Naive B cell (primary cell): ENCODE data around the gene TNFRSF1A. TPM values are rescaled to one million over a fixed set of nuclear protein-coding genes. Genes with fewer than 3 reads are reported as not detected.

Source experiments
- ATAC-seq, 2 donors: fragments of 150-1000 bp; cut with Tn5 transposase; 2 replicates each; pipeline ENCODE4 v1.10.0; 2021; ENCODE audit warnings: low read depth in 2 of 2, mild to moderate bottlenecking in 2 of 2, moderate library complexity in 2 of 2
- DNase-seq: peaks from one replicate; pipeline ENCODE4 v3.0.0; 2022
- H3K27ac Mint-ChIP-seq, 6 donors: one replicate each; pipeline ENCODE4 v1.8.0; 2020 to 2022; ENCODE audit warnings: mild to moderate bottlenecking in 6 of 6, mixed read lengths in 6 of 6, moderate library complexity in 5 of 6, inconsistent platforms in 2 of 6
- H3K27me3 Mint-ChIP-seq, 3 donors: one replicate each; pipeline ENCODE4 v1.8.0; 2021 to 2022; ENCODE audit warnings: mixed read lengths in 3 of 3, mild to moderate bottlenecking in 1 of 3
- H3K36me3 Mint-ChIP-seq, 2 donors: one replicate each; pipeline ENCODE4 v1.8.0; 2020 to 2022; ENCODE audit warnings: mixed read lengths in 2 of 2, inconsistent platforms in 1 of 2, mild to moderate bottlenecking in 1 of 2
- H3K4me1 Mint-ChIP-seq, 3 donors: one replicate each; pipeline ENCODE4 v1.8.0; 2020 to 2022; ENCODE audit warnings: mixed read lengths in 3 of 3, inconsistent platforms in 1 of 3, mild to moderate bottlenecking in 1 of 3, moderate library complexity in 1 of 3
- H3K4me3 Mint-ChIP-seq, 8 donors: one replicate each; pipeline ENCODE4 v1.8.0; 2020 to 2022; ENCODE audit warnings: mild to moderate bottlenecking in 8 of 8, mixed read lengths in 8 of 8, moderate library complexity in 8 of 8, inconsistent platforms in 2 of 8
- H3K9me3 Mint-ChIP-seq, 7 donors: one replicate each; pipeline ENCODE4 v1.8.0; 2020 to 2022; ENCODE audit warnings: mixed read lengths in 7 of 7, mild to moderate bottlenecking in 5 of 7, inconsistent platforms in 2 of 7, moderate library complexity in 1 of 7
- polyA plus RNA-seq, 6 donors: library from polyadenylated mRNA; unstranded; fragments of 300-500 nt; fragmentation: Illumina TruSeq; gene quantifications; one replicate each; pipeline ENCODE4 v1.2.3, GENCODE V29; 2021; ENCODE audit warnings: low read depth in 6 of 6

TNFRSF1A gene
- polyA plus RNA-seq, 6 donors from 2014 or later, result 0.34 to 1.8 (median 1.0) TPM; not detected in 2

GRCh38 chr12:6327229-6328041, 14.4 kb downstream of the TNFRSF1A start:
- peaks cover 0 to 2% (median 0%) of the 10 kb centered on the region in 7 donors for H3K9me3 Mint-ChIP-seq
- ATAC-seq (no peak), DNase-seq (no peak)
- no peak overlapping the region for H3K27ac Mint-ChIP-seq
- peak overlapping the region in 2 of 8 donors; percentile 34 to 41 for H3K4me3 Mint-ChIP-seq
- peaks cover 52 to 72% (median 64%) of the 10 kb centered on the region in 3 donors for H3K27me3 Mint-ChIP-seq
- H3K4me1 Mint-ChIP-seq, result peaks cover 33 to 39% (median 37%) of the 10 kb centered on the region in 3 donors
- no peaks in the 10 kb centered on the region for H3K36me3 Mint-ChIP-seq

- H3K27me3 Mint-ChIP-seq, result peaks cover 58 to 76% (median 66%) of the 10 kb centered on the region in 3 donors
- H3K4me3 Mint-ChIP-seq, result peak overlapping the region in 1 of 8 donors; percentile 61
- peak overlapping the region in 1 of 6 donors; percentile 72 for H3K27ac Mint-ChIP-seq
- H3K4me1 Mint-ChIP-seq, result peaks cover 33 to 39% (median 39%) of the 10 kb centered on the region in 3 donors
- H3K9me3 Mint-ChIP-seq, result peaks cover 0 to 2% (median 0%) of the 10 kb centered on the region in 7 donors
- DNase-seq, result no peak
- no peaks in the 10 kb centered on the region for H3K36me3 Mint-ChIP-seq
- ATAC-seq, result no peak
These were observed 15.3 kb downstream of the TNFRSF1A start for GRCh38 chr12:6326316-6327228.

GRCh38 chr12:6324936-6325750, 16.7 kb downstream of the TNFRSF1A start:
- Mint-ChIP-seq H3K4me3 (peak overlapping the region in 1 of 8 donors; percentile 19), H3K36me3 (no peaks in the 10 kb centered on the region), H3K27me3 (peaks cover 57 to 76% (median 67%) of the 10 kb centered on the region in 3 donors), H3K27ac (no peak overlapping the region), H3K4me1 (peaks cover 23 to 27% (median 25%) of the 10 kb centered on the region in 3 donors), H3K9me3 (peaks cover 0 to 2% (median 0%) of the 10 kb centered on the region in 7 donors)
- DNase-seq (no peak), ATAC-seq (no peak)

- Mint-ChIP-seq H3K27me3 (peaks cover 60 to 86% (median 76%) of the 10 kb centered on the region in 3 donors), H3K4me1 (peaks cover 18 to 21% (median 19%) of the 10 kb centered on the region in 3 donors), H3K36me3 (no peaks in the 10 kb centered on the region), H3K4me3 (peak overlapping the region in 3 of 8 donors; percentile 60 to 86 (median 80)), H3K27ac (no peak overlapping the region), H3K9me3 (peaks cover 0 to 2% (median 0%) of the 10 kb centered on the region in 7 donors)
- no peak for DNase-seq
- no peak for ATAC-seq
These were observed 17.7 kb downstream of the TNFRSF1A start for GRCh38 chr12:6323995-6324711.

GRCh38 chr12:6323340-6323994, 18.4 kb downstream of the TNFRSF1A start:
- Mint-ChIP-seq H3K27me3 (peaks cover 67 to 93% (median 83%) of the 10 kb centered on the region in 3 donors), H3K4me3 (peak overlapping the region in 6 of 8 donors; percentile 42 to 80 (median 58)), H3K36me3 (no peaks in the 10 kb centered on the region), H3K4me1 (peaks cover 18 to 23% (median 19%) of the 10 kb centered on the region in 3 donors), H3K27ac (peak overlapping the region in 2 of 6 donors; percentile 2 to 44), H3K9me3 (peaks cover 0 to 2% (median 0%) of the 10 kb centered on the region in 7 donors)
- DNase-seq (no peak), ATAC-seq (peak; percentile 72 to 77)

GRCh38 chr12:6322969-6323339, 18.9 kb downstream of the TNFRSF1A start:
- Mint-ChIP-seq H3K27ac (peak overlapping the region in 1 of 6 donors; percentile 2), H3K9me3 (peaks cover 0 to 2% (median 0%) of the 10 kb centered on the region in 7 donors), H3K27me3 (peaks cover 71 to 94% (median 88%) of the 10 kb centered on the region in 3 donors), H3K4me1 (peaks cover 19 to 29% (median 22%) of the 10 kb centered on the region in 3 donors), H3K36me3 (no peaks in the 10 kb centered on the region), H3K4me3 (peak overlapping the region in 4 of 8 donors; percentile 28 to 79 (median 49))
- DNase-seq (no peak), ATAC-seq (peak in 1 of 2 donors; percentile 32)

- H3K27me3 Mint-ChIP-seq, result peaks cover 77 to 98% (median 94%) of the 10 kb centered on the region in 3 donors
These were observed 19.5 kb downstream of the TNFRSF1A start for GRCh38 chr12:6322352-6322751.

GRCh38 chr12:6321905-6322304, 20.0 kb downstream of the TNFRSF1A start:
- Mint-ChIP-seq H3K9me3 (peaks cover 0 to 2% (median 0%) of the 10 kb centered on the region in 7 donors), H3K36me3 (no peaks in the 10 kb centered on the region), H3K4me3 (no peak overlapping the region), H3K4me1 (peaks cover 19 to 34% (median 22%) of the 10 kb centered on the region in 3 donors), H3K27ac (no peak overlapping the region), H3K27me3 (peaks cover 78 to 99% (median 96%) of the 10 kb centered on the region in 3 donors)
- ATAC-seq (no peak), DNase-seq (no peak)

More at GRCh38 chr12:6322352-6322751, 19.5 kb downstream of the TNFRSF1A start:
- Mint-ChIP-seq H3K9me3 (peaks cover 0 to 2% (median 0%) of the 10 kb centered on the region in 7 donors), H3K36me3 (no peaks in the 10 kb centered on the region), H3K4me1 (peaks cover 19 to 34% (median 22%) of the 10 kb centered on the region in 3 donors), H3K4me3 (peak overlapping the region in 1 of 8 donors; percentile 6), H3K27ac (no peak overlapping the region)
- DNase-seq, result no peak
- ATAC-seq, result no peak

GRCh38 chr12:6319446-6319845, 22.4 kb downstream of the TNFRSF1A start:
- ATAC-seq (no peak), DNase-seq (no peak)
- no peaks in the 10 kb centered on the region for H3K36me3 Mint-ChIP-seq
- H3K27ac Mint-ChIP-seq, result no peak overlapping the region
- no peak overlapping the region for H3K4me3 Mint-ChIP-seq
- H3K9me3 Mint-ChIP-seq, result peaks cover 0 to 2% (median 0%) of the 10 kb centered on the region in 7 donors
- peaks cover 17 to 30% (median 18%) of the 10 kb centered on the region in 3 donors for H3K4me1 Mint-ChIP-seq
- H3K27me3 Mint-ChIP-seq, result peaks cover 80 to 99% (median 96%) of the 10 kb centered on the region in 3 donors

GRCh38 chr12:6318440-6318879, 23.4 kb downstream of the TNFRSF1A start:
- H3K4me3 Mint-ChIP-seq, result no peak overlapping the region
- DNase-seq, result no peak
- H3K36me3 Mint-ChIP-seq, result no peaks in the 10 kb centered on the region
- H3K27ac Mint-ChIP-seq, result no peak overlapping the region
- peaks cover 11 to 21% (median 12%) of the 10 kb centered on the region in 3 donors for H3K4me1 Mint-ChIP-seq
- no peak for ATAC-seq
- peaks cover 74 to 99% (median 93%) of the 10 kb centered on the region in 3 donors for H3K27me3 Mint-ChIP-seq
- peaks cover 0 to 2% (median 0%) of the 10 kb centered on the region in 7 donors for H3K9me3 Mint-ChIP-seq

GRCh38 chr12:6317693-6318439, 24.0 kb downstream of the TNFRSF1A start:
- peaks cover 68 to 98% (median 93%) of the 10 kb centered on the region in 3 donors for H3K27me3 Mint-ChIP-seq
- H3K9me3 Mint-ChIP-seq, result peaks cover 0 to 2% (median 0%) of the 10 kb centered on the region in 7 donors
- H3K4me1 Mint-ChIP-seq, result peaks cover 5 to 15% (median 6%) of the 10 kb centered on the region in 3 donors
- peak overlapping the region in 1 of 8 donors; percentile 81 for H3K4me3 Mint-ChIP-seq
- ATAC-seq, result no peak
- H3K27ac Mint-ChIP-seq, result no peak overlapping the region
- no peaks in the 10 kb centered on the region for H3K36me3 Mint-ChIP-seq
- no peak for DNase-seq
